GM21737 (cell line): ENCODE results near the gene OPCML.

Source experiments
- ATAC-seq: cut with Tn5 transposase; IDR thresholded peaks from one replicate; pipeline ENCODE4 v1.9.1; 2021; ENCODE audit warnings: mild to moderate bottlenecking, moderate library complexity; ENCODE audit not compliant: unreplicated experiment

Gene OPCML

DNA sequence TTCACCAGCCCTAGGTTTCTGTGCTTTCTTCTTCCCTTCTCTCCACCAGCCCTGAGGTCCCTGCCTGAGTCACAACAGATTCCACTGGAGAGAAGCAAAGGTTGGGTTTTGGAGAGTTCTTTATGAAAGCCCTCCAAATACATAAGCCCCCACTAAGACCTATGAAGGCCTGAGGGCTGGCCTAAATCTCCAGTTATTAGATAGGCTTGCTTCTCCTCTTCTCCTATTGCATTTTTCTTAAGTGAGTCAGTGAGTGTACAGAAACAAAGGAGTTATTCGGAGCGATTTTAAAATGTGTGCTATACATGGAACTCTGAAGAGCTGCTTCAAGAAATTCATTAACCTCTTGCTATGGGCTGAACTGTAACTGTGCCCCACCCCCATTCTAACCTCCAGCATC, 1057.3 kb downstream of the OPCML start:
- no peak for ATAC-seq

DNA sequence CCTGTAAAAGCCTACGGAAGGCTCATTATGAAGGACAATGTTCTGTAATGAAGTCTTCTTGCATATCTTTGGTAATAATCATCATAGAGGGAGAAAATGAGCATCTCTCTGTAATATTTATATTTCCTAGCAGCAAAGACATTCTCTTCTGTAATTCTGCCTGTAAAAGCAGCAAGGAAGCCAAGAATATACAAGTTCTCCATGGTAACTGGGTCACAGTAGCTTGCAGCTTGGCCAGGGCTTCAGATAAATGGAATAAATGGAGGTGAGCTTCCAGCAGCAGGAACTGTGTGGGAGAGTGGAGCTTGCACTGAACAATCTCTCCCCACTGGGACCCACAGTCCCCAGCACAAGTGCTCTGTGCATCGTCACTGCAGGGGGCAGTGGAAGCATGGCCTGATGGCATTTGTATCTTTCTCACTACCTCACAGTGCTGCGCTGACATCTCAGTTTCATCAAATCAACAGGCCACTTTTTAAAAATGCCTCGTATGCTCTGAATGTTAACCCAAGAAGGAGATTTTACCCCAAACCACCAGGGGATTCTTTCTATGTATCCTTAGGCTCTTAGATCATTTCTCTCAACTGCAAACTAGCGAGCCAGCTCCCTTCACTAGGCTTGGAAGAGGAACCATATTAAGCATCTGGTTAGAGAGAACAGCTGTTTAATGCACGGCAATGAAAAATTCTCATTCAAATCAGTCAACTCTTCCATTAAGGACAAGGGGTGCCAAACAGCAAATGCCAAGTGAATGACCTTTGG, 1059.7 kb downstream of the OPCML start:
- ATAC-seq = no peak

DNA sequence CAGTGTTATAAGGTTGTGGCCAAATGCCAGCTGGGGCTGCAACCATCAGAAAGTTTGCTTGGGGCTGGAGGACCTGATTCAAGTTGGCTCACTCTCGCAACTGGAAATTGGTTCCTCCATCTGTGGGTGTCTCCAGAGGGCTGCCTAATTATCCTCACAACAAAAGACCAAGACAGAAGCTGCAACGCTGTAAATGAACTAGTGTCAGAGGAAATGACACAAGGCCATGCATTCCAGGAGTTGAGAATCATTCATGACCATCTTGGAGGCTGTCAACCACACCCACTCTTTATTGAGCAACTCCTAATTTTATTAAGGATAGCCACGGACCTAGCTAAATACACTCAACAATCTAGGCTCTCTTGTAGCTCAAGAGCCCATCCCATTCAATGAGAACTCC, 1060.8 kb downstream of the OPCML start:
- no peak for ATAC-seq

DNA sequence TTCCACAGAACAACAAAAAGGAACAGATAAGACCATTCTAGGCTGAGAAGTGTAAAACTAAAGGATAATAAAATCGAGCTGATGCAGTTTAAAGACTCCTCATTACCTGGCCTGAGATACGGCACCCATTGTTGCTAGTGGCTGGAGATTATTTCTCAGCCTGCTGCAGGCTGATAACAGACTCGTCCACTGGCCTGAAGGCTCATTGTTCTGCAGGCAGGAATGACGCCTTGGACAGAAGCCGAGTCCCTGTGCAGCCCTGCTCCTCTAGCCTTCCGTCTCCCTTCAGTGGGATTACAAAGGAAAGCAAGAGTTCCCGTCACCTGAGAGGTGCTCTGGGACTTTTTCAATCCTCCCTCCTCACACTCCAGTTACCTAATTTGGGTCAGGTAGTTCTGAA, 1065.3 kb downstream of the OPCML start:
- no peak for ATAC-seq

DNA sequence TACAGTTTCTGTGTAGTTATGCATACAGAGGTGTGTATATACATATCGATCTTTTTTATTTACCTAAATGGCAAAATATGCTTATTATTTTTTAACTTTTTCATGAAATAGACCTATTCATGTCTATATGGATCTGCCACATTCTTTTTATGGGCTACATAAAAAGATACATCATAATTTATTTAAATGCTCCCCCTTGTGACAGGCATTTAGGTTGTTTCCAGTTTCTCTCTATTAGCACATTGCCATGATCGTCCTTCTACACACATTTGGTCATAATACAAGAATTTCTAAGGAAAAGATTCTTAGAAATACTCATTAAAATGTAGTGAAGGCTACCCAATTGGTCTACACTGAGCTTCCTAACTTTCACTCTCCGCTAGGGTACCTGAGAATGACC, 1067.4 kb downstream of the OPCML start:
- no peak for ATAC-seq

DNA sequence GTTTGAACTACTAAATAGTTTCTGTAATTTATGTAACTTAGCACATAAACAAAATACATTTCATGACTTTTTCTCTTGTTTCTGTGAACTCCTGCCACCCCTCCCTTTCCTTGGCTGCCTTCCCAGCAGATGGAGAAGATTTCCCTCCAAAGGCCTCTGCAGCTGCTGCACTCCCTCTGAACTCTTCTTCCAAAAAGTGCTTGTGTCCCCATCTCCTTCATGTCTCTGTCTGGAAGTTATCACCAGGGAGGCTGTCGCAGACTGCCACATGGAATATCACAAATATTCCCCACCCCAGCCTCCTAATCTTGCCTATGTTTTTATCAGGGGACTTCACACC, 1068.3 kb downstream of the OPCML start:
- no peak for ATAC-seq

DNA sequence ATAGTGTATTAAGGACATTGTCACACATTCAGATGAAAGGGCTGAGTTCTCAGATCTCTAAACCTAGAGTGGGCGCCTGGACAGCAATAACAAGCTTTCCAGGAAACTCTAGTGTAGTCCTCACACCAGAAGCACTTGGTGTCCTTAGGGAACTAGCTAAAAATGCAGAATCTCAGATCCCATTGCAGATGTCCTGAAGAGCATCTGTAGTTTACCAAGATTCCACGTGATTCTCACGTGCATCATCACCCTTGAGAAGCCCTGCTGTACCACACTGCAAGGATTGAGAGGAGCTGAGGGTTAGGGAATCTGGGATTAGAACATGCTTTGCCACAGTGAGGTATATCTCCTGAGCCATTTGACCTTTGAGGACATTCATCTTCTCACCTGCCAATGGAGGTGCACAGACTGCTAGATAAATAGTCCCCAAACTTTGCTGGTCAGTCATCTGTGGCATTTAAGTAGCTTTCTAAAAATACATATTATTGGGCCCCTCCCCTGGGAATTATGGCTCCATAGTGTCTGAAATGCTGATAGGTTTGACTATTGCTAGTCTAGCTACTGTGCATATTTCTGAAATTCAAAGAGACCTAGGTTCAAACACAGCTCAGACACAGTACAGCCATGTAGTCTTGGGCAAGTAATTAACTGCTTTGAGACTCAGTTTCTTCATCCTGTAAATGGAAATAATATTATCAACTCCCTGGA, 1068.9 kb downstream of the OPCML start:
- no peak for ATAC-seq

DNA sequence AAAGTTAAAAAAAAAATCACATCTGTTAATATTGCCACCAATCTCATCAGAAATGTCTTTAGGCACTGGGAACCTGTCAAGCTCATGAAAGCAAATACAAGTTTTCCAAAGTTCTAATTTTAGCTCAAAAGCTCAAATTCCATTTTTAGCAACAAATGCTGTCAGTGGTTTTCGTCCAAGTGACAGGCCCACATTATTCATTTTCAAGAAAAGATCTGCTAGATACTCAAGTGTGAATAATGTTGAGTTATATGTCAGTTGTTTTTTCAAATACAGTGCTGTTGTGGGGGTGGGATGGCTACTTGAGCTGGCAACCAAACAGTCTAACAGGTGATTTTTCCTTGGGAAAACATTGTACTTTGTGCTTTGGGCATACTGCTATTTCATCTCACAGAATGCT, 1072.6 kb downstream of the OPCML start:
- no peak for ATAC-seq

DNA sequence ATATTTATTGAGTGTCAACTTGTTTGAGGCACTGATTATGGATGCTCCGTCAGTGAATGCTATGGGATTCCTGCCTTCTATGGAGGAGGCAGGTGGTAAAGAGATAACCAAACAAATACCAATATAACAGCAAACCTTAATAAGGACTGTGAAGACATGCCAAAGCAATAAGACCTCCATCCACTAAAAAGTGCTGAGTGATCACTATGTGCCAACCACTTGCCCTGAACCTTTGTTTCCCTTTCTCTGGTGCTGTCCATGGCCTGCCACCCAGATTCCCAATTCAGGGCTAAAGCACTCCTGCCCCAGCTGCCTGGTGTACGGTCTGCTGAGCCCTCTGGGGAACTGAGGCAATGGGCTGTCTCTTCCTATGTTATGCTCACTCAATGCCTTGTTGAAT, 1074.9 kb downstream of the OPCML start:
- ATAC-seq = no peak

DNA sequence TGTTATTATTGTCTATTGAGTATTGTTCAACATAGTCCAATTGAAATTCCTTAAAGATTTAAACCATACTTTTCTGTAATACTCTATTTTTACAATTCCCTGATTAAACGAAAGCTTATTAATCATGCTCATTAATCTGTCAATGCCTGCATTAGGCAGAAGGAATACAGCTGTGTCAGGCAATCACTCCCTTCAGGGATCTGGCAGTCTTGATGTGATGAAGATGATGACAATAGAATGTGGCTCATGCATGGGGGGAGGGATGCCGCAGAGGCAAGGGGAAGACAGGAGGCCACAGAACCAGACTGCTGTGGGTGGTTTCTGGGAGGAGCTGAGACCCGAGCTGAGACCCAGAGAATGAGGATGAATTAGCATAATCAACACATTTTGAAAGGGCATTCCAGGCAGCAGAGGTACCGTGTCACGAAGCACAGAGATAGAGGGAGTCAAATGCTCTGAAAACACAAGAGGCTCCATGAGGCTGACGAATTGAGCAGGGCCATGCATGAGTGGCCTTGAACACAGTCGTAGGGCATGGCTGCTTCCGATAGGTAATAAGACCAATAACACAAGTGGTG, 1075.5 kb downstream of the OPCML start:
- no peak for ATAC-seq

DNA sequence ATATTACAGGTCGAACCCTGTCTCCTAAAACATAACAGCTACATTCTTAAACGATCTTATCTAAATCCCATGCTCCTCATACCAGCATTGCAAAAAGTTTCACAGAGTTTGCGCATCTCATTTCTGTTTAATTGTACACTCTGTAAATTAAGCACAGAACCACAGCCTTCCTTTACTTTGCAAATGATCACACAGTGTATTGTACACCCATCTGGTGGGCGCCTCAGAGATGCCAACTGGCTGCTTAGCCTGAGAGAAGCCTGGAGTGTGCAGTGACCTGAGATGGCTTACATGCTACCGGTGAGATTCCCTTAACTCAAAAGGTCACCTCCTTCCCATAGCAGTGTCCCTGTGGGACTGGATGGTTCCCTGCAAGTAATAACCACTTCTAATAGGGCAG, 1077.3 kb downstream of the OPCML start:
- ATAC-seq = no peak

DNA sequence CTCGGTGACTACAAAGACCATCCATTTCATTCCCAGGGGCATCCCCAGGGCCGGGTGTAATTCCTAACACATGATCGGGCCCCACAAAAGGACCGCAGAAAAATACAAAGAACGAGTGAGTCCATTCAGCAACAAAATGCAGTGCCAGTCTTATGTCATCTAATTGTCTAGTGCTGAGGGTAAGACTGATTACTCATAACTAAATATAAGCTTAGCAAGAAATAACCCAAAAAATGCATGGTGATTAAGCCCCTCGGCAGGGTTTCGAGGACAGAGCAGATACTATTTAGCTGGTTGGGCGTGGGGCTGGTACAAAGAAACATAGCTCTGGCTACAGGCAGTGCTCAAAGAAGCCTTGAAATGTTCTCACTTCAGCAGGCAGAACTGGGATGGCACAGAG, 1078.9 kb downstream of the OPCML start:
- ATAC-seq = no peak

DNA sequence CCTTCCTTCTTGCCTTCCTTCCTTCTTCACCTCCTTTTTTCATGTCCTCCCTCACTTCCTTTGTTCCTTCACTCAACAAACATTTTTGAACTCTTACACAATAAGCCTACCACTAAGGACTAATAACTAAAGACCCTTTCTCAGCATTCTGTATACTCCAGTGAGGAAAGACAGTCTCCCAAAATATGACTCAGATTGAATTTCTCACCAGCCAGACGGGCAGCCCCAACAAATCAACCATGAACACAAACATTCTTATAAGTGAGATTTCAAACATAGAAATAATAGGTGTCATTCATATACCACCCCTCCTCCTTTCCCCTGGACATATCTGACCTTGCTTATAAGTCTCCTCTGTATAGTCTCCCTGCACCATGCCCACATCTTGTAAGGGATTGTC, 1079.7 kb downstream of the OPCML start:
- no peak for ATAC-seq

DNA sequence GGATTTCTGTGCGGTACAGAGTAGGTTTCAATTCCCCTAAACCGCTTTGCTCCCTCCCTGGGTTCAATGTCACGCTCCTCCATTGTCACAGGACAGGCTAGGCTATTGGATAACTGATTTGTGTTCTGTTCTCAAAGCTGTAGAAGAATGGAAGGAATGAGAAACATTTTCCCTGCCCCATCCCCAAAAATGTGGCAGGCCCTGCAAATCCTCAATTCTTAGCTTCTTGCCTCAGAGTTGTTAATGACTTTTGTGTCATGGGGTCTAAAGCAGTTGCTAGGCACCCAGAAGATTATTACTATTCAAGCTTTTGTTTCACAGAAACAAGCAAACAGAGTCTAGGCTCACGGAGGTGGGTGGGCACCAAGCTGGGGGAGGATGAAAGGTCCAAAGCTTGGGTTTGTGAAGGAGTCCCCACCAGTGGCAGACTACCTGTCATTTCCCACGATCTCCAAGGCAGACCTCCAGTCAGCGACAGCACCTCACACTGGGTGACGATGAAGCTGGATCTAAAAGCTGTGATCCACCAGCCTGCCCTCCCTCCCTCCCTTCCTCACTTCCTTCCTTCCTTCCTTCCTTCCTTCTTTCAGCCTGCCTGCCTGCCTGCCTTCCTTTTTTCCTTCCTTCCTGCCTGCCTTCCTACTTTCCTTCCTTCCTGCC, 1080.2 kb downstream of the OPCML start:
- no peak for ATAC-seq

DNA sequence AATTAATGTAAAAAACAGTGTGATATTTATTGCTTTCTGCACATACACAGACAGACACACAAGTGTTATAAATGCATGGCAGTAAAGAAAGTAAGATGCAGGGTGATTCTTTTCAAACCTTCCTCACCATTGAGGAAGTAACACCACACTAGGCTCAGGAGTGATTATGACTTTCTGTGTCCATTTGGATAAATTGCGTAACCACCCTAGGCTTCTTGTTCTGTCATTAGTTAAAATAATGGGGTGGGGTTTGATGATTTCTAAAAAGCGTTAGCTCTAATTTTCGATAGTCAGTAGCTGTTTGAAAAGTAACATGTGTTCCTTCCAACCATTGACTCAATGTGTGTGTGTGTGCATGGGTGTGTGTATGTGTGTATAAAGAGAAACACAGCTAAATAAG, 1081.7 kb downstream of the OPCML start:
- no peak for ATAC-seq

DNA sequence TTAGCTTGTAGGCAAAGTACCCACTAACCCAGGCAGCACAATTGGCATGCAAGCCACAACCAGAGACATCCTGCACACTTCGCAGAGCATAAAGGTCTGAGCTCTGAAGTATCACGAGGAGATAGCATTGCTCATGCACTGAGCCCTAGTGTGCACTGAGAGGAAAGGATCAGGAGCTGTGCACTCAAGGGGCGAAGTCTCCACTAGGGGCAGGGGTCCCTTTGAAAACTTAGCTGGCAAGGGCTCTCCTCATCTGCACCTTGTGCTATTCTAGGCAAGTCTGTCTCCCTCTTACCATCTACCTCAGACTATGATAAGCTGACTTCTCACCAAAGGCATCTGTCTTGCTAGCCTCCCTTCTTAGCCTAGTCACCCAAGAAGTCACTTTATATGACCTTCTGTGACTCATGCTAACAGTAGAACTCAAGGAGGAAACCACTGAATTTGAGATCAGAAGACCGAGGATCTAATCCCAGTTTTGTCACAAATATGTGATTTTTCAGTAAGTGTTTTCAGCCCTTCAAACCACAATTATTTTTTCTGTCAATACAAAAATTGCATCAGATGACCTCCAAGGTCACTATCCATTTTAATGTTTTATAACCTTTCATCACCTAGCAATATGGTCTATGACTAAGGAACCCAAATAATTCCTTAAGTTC, 1083.8 kb downstream of the OPCML start:
- ATAC-seq = no peak

DNA sequence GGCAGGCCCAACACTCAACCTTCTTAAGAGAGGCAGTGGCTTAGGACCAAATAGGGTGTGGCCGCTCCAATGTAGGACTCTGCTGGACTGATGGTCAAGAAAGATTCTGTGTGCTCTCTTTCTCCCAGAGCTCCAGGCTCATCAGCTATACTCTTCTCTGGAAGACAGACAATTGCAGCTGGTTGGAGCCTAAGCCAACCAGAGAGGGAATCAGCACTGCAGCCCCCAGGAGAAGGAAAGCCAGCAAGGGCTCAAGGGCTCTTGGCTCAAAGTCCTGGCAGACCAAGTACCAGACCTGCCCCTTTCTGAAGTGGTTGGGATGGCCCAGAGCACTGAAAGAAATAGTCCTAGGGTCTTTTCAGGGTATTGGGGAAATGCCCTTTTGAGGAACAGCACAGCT, 1084.5 kb downstream of the OPCML start:
- ATAC-seq = no peak

DNA sequence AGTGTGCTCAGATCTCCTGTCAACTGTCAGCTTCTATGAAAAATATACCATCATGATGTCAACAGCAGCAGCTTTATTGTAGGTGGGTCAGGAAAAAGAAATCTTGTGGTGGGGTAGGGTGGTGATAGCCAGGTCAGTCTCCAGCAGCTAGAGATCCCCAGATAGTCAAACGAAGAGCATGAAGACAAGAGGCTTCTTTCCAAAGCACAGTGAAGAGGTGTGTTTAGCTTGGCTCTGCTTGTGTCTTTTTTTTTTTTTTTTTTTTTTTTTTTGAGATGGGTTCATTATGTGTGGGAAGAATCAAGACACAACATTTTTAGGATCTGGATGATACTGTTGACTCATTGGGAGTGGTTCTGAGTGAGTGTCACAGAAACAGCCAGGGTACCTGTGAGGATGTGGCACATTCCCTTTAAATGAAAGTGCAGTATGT, 1086.4 kb downstream of the OPCML start:
- ATAC-seq = no peak

DNA sequence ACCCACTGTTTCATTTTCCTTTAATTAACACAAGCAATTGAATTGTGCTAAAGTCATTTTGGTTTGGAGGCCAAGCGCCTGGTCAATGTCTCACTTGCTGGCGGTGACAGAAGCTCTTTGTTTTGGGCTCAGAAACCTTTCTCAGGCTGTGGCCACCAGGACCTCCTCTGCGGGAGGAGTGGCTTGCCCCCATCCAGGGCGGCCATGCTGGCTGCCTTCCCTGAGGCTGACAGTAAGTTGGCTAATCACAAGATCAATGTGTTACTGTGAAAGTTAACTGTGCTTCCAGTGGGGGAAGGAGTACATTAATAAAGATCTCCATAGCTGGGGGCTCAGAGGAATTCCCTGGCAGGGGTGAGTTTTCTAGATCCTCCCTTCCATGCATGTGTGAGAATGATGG, 1087.4 kb downstream of the OPCML start:
- ATAC-seq = no peak

DNA sequence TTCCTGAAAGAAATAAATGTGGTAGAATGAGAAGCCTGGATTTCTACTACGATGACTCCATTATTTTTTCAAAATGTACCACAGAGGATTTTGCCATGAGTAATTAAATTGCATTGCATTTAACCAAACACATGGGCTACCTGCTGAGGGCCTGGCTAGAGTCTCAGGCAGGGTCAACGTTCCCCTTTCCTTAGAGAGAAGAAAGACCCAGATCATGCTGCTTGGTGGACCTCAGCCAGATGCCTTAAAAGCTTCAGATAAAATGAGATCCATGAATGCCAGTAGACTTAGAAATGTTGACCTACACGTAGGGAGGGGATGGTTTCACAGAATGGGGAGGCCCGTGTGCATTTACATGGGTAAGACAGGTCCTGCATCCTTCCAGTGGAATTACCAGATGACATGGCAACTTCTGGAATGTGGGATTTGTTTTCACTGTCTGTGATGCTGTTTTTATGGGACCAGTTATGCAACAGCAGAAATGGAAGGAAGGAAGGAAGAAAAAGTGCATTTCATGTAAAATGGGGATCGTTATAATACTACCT, 1092.5 kb downstream of the OPCML start:
- ATAC-seq = no peak

DNA sequence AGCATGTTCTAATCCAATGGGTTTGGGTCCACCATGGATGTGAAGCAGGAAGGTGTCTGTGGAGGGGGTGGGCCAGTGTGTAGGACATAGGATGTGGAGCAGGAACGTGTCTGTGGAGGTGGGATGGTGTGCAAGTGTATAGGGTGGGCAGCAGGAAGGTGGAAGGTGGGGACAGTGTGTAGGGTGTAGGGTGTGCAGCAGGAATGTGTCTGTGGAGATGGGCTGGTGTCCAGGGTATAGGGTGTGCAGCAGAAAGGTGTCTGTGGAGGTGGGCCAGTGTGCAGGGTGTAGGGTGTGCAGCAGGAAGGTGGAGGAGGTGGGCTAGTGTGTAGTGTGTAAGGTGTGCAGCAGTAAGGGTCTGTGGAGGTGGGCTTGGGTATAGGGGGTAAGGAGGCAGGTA, 1093.9 kb downstream of the OPCML start:
- no peak for ATAC-seq
